Activated naive CD4-positive, alpha-beta T cell (primary cell): ENCODE results near the gene HECTD4.
"Not testable (repeated sequence)": the region's sequence is repeated elsewhere in the genome, so short reads cannot be mapped to it uniquely, and the experiment has no call there.

Experiments
- DNase-seq, 4 experiments: peaks; one replicate each; lab custom pipeline; 2025; lab: John Stamatoyannopoulos, UW

The HECTD4 gene

DNA sequence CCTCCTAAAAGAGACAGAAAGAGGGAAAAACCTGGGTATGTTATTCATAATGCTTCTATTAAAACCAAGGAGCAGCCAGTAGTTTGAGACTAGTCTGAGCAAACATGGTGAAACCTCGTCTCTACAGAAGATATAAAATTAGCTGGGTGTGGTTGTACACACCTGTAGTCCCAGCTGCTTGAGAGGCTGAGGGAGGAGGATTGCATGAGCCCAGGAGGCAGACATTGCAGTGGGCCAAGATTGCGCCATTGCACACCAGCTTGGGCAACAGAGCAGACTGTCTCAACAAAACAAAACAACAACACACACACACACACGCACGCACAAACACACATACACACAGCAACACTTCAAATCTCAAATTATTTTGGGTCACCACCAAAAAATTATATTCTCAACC lies 27.8 kb downstream of the HECTD4 start:
- no peak for DNase-seq

GRCh38 chr12:112353393-112353792 lies 28.8 kb downstream of the HECTD4 start:
- no peak for DNase-seq

DNA sequence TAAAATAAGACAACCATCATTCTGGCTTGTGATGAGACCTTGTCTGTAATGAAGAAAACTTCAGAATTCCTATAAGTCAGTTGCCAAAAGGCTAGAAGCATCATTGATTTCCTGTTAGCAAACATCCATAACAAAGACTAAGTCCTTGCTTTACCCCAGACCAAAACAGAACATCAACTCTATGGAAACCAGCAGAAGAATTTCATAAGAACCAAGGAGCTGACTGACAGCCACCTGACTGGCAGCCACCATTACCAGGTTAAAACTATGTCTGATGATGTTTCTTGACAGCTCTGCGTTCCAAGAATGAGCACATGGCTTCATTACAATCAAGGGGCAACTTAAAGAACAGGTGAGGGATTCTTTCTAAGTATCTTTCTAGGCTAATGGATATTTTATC lies 29.3 kb downstream of the HECTD4 start:
- no peak for DNase-seq

DNA sequence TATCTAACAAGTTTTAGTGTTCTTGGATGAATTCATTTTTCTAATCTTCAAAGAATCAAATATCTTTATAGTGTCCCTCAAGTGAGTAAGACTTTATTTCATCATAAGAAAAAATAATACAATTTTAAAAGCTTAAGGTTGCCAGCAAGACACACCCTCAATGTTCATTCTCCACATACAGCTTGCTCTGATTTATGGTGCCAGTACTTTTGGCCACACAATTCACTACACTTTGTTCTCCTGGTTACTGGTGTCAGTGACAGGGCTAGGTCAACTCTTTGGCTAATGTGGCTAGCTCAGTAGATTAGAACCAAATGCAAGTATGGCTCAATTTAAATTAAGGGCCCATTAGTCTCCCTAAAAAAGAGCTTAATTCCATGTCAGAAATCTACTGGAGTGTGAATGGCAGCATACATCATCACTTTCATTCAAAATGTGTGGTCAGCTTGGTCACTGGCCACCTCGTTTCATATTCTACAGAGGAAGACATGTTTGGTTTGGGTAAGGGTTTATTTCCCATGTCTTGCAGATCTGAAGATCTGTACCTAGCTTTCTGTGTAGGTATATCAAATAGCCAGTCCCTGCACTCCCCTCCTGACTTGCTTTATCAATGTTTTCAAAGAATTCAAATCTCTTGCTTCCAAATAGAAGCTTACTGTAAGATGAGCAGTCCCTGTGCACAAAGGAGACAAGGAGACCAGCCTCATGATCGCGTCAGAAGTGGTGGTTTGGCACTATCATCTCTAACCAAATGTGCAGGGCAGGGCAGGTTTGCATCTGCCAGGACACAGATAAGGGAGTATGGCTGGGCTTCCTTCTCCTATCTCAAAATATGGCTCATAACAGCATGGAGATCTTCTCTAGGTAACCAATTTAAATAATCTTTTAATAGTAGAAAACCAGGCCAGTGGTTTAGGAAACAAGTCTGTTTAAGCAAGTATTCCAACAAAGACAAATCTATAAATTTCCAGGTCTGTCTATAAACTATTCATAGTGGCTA lies 31.3 kb downstream of the HECTD4 start:
- no peak for DNase-seq

GRCh38 chr12:112349431-112349830 lies 32.8 kb downstream of the HECTD4 start:
- DNase-seq = no peak

DNA sequence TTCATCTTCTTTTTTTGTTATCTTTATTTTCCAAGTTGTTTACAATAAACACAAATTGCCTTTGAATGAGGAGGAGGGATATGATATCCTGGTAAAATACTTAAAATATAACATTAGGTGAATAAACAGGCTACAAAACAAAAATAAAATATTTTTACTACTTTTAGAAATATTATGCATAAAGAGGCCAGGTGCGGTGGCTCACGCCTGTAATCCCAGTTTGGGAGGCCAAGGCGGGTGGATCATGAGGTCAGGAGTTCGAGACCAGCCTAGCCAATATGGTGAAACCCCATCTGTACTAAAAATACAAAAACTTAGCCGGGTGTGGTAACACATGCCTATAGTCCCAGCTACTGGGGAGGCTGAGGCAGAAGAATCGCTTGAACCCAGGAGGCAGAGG lies 33.3 kb downstream of the HECTD4 start:
- DNase-seq = not testable (repeated sequence)

DNA sequence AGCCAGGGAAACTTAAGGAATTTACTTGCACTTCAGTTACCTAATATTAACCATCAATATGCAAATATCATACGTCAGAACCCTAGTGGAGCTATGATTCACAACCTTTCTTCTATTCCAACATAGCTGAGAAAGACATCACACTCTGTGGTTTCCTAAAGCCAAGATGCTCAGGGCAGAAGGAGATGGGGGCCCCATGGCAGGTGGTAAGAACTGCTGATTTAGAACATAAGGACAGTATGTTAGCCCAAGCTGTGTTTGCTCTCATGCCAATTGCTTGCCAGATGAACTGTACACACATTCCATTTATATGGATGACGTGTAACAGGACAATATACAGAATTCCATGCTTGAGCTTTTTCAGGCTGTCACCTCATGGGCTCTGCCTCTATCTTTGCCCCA lies 34.6 kb downstream of the HECTD4 start:
- no peak for DNase-seq

DNA sequence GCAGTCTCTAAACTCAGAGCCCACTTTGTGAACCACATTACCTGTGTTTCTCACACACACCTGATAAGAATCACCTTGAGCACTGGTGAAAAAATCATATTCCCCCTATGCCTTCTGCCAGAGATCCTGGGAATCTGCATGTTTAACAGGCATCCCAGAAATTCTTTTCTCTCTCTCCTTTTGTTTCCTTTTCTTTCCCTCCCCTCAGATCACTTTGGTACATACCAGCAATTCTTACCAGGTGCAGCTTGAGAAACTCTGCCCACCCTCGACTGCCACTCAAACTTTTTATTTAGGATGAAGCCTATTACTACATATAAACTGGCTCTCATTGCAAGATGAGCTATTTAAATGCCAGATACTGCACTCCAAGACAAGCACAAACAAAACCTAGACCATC lies 36.0 kb downstream of the HECTD4 start:
- no peak for DNase-seq

- no peak for DNase-seq
Observed at GRCh38 chr12:112344220-112344619, 38.0 kb downstream of the HECTD4 start.

- DNase-seq = no peak
Observed at GRCh38 chr12:112342587-112342986, 39.6 kb downstream of the HECTD4 start.

GRCh38 chr12:112341046-112341825 lies 41.0 kb downstream of the HECTD4 start:
- no peak for DNase-seq

DNA sequence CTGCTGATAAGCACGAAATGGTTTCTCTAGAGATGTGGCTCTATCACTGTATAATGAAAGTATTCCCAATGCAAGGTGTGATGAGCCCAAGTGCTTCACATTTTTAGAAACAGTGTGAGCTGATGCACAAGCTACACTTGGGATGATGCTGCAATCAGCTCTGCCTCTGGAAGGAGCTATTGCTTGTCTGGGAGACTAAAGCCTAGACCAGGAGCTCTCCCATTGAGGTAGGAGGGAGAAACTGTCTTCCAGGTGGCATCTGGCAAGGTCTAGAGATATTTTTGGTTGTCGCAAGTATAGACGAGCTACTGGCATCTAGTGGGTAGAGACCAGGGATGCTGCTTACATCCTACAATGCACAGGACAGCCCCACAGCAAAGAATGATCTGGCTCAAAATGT lies 42.0 kb downstream of the HECTD4 start:
- no peak for DNase-seq

DNA sequence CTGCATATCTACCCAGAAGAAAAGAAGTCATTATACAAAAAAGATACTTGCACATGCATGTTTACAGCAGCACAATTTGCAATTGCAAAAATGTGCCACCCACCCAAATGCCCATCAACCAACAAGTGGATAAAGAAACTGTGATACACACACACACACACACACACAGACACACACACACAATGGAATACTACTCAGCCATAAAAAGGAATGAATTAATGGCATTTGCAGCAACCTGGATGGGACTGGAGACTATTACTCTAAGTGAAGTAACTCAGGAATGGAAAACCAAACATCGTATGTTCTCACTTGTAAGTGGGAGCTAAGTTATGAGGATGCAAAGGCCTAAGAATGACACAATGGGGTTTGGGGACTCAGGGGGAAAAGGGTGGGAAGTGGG lies 47.2 kb downstream of the HECTD4 start:
- not testable (repeated sequence) for DNase-seq

DNA sequence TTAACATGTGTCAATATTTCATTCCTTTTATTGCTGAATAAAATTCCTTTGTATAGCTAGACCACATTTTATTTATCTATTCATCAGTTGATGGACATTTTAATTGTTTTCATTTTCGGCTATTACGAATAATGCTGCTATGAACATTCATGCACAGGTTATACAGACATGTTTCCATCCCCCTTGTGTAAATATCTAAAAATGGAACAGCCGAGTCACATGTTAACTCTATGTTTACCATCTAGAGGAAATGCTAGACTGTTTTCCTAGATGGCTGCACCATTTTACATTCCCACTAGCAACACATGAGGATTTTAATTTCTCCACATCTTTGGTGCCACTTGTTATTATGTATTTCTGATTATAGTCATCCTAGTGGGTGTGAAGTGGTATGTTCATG lies 49.2 kb downstream of the HECTD4 start:
- no peak for DNase-seq

GRCh38 chr12:112331886-112332285 lies 50.3 kb downstream of the HECTD4 start:
- DNase-seq = no peak

- no peak for DNase-seq
Observed at GRCh38 chr12:112330706-112331105, 51.5 kb downstream of the HECTD4 start.

DNA sequence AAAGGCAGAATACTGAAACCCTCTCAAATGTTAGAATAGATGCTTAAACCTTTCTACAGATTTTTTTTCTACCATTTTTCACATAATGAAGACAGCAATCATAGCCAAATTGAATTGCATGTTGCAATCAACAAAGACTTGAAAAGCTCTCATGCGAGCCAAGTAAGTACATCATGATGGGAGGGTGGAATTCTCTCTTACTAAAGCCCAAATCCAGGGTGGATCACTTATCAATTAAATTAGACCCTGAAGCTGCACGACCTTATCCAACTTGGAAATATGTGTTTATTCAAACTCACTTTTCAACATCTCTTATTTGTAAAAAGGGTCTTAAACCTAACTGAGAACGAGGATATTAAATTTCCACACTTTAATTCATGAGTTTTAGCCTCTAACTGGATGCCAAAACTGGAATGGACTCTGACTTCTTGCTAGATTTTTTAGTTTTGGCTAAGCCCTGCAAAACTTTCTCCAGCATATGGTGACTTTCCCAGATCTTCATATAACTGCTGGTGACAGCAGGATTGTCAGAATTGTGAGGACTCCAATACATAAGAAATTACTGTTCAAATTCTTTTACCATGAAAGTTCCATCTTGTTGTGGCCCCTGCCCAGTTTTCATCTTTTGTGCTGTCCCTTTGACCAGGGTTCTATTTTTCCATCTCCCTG lies 53.6 kb downstream of the HECTD4 start:
- DNase-seq = no peak

- DNase-seq = no peak
Observed at GRCh38 chr12:112327209-112327938, 54.9 kb downstream of the HECTD4 start.

- no peak for DNase-seq
Observed at GRCh38 chr12:112325622-112326207, 56.5 kb downstream of the HECTD4 start.

GRCh38 chr12:112325157-112325556 lies 57.1 kb downstream of the HECTD4 start:
- DNase-seq = no peak

GRCh38 chr12:112322882-112323547 lies 59.2 kb downstream of the HECTD4 start:
- DNase-seq = no peak
